Neural progenitor cell (in vitro differentiated cells): ENCODE measurements around the gene DNASE2B.

Experiments
- EZH2 ChIP-seq: fragments of 200-600 bp; sonication (generic); IDR thresholded peaks from 2 replicates; pipeline ENCODE4 v1.6.1; 2017; ENCODE audit warnings: antibody characterized with exemption, mild to moderate bottlenecking, moderate library complexity
- EZH2phosphoT487 ChIP-seq: fragments of 200-600 bp; sonication (generic); IDR thresholded peaks from 2 replicates; pipeline ENCODE4 v1.6.1; 2017; ENCODE audit warnings: antibody characterized with exemption
- TF ChIP-seq, protein P1 (sequence below): fragments of 200-600 bp; sonication (generic); IDR thresholded peaks from 2 replicates; pipeline ENCODE4 v1.5.1; 2017; ENCODE audit warnings: antibody characterized with exemption, mild to moderate bottlenecking

DNA sequence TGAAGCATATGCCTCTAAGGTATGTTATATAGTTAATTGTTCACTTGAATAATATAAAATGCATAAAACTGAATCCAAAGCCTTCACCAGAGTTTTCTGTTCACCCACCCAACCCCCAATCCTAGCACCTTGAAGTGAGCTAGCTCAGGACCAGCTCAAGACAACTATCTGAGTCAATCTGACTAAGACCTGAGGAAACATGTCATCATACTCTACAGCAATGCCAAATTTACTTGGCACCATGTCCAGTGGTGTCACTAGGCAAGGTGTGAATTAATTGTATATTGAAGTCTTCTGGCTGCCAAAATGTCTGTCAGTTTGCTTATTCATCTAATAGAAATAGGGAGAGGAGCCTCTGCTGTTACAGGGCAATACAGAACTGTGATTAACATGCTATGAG, 3.8 kb downstream of the DNASE2B start:
- TF ChIP-seq, protein P1, sequence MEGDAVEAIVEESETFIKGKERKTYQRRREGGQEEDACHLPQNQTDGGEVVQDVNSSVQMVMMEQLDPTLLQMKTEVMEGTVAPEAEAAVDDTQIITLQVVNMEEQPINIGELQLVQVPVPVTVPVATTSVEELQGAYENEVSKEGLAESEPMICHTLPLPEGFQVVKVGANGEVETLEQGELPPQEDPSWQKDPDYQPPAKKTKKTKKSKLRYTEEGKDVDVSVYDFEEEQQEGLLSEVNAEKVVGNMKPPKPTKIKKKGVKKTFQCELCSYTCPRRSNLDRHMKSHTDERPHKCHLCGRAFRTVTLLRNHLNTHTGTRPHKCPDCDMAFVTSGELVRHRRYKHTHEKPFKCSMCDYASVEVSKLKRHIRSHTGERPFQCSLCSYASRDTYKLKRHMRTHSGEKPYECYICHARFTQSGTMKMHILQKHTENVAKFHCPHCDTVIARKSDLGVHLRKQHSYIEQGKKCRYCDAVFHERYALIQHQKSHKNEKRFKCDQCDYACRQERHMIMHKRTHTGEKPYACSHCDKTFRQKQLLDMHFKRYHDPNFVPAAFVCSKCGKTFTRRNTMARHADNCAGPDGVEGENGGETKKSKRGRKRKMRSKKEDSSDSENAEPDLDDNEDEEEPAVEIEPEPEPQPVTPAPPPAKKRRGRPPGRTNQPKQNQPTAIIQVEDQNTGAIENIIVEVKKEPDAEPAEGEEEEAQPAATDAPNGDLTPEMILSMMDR: no peak
- TF ChIP-seq EZH2 (no peak), EZH2phosphoT487 (no peak)
